Kidney epithelial cell (primary cell): Measurements from ENCODE around the gene LRP8. TPM values are rescaled to one million over a fixed set of nuclear protein-coding genes. Genes with fewer than 3 reads are reported as not detected.

Source experiments
- DNase-seq: peaks from one replicate; pipeline ENCODE4 v3.0.0-alpha.2; 2010; ENCODE audit warnings: low read depth
- H3K27me3 ChIP-seq: 2 replicates; pipeline ENCODE4 v1.6.0; 2011; ENCODE audit warnings: low read length; ENCODE audit not compliant: control insufficient read depth, insufficient read depth
- H3K36me3 ChIP-seq: 2 replicates; pipeline ENCODE4 v1.5.1; 2011; ENCODE audit warnings: low read length; ENCODE audit not compliant: control insufficient read depth, insufficient read depth
- H3K4me3 ChIP-seq: 2 replicates; pipeline ENCODE4 v1.5.1; 2011; ENCODE audit warnings: low read depth, mild to moderate bottlenecking, control low read depth, low read length
- total RNA-seq: library from RNA; depleted of rRNA; stranded (reverse); fragments of >200 nt; gene quantifications from 2 replicates; pipeline ENCODE4 v1.2.3, GENCODE V29; 2015
- TF ChIP-seq, protein P1 (sequence below): IDR thresholded peaks from 2 replicates; pipeline ENCODE4 v1.5.1; 2011; ENCODE audit warnings: mild to moderate bottlenecking, moderate library complexity, low read length, control low read depth, inconsistent platforms; ENCODE audit not compliant: insufficient read depth, poor library complexity, severe bottlenecking

LRP8 gene
- total RNA-seq, 1 donor from 2014 or later: 7.5 TPM

DNA sequence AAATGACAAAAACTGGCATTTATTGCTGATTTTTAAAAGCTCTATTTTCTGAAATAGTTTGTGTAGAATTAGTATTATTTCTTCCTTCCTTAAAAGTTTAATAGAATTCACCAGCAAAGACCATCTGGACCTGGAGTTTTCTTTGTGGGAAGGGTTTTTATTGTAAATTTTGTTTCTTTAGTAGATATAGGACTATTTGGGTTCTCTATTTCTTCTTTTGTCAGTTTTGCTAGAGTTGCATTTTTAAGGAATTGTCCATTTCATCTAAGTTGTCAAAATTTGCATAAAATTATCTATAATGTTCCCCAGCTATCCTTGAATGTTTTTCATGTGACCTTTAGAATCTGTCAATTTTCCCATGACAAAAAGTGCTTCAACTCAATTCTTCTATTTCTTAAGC is 28.8 kb upstream of the LRP8 start:
- Histone ChIP-seq H3K27me3 (peaks cover 5% of the 10 kb centered on the region), H3K36me3 (no peaks in the 10 kb centered on the region), H3K4me3 (no peak overlapping the region)
- no peak for DNase-seq
- TF ChIP-seq, protein P1, sequence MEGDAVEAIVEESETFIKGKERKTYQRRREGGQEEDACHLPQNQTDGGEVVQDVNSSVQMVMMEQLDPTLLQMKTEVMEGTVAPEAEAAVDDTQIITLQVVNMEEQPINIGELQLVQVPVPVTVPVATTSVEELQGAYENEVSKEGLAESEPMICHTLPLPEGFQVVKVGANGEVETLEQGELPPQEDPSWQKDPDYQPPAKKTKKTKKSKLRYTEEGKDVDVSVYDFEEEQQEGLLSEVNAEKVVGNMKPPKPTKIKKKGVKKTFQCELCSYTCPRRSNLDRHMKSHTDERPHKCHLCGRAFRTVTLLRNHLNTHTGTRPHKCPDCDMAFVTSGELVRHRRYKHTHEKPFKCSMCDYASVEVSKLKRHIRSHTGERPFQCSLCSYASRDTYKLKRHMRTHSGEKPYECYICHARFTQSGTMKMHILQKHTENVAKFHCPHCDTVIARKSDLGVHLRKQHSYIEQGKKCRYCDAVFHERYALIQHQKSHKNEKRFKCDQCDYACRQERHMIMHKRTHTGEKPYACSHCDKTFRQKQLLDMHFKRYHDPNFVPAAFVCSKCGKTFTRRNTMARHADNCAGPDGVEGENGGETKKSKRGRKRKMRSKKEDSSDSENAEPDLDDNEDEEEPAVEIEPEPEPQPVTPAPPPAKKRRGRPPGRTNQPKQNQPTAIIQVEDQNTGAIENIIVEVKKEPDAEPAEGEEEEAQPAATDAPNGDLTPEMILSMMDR: no peak

DNA sequence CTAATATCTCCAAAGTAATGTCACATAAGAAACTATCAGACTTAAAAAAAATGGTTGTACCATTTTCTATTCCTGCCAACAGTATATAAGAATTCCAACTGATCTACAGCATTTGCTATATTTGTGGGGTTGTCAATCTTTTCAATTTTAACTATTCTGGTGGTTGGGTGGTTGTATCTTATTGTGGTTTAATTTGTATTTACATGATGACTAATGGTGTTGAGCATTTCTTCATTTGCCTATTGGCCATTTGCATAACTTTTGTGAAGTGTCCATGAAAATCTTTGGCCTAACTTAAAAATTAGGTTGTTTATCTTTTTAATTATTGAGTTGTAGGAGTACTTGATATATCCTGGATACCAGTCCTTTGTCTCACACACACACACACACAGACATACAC is 26.2 kb upstream of the LRP8 start:
- DNase-seq: no peak
- H3K4me3 ChIP-seq: no peak overlapping the region
- TF ChIP-seq, protein P1: no peak
- no peaks in the 10 kb centered on the region for H3K27me3 ChIP-seq
- no peaks in the 10 kb centered on the region for H3K36me3 ChIP-seq

DNA sequence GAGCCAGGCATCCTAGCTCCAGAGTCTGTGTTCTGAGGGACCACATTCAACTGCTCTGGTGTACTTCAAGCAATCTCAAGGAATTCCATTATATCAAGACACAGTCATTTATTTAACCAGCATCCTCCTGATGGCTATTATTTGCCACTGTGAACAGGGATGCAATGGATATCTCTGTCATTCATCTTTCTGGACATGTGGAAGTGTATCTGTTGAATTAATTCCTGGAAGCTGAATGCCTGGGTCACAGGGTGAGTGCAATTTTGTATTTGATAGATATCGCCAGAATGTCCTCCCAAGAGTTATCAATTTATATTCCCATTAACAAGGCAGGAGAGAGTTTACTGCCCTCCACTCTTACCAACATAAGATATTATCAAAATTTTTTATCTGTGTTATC is 24.7 kb upstream of the LRP8 start:
- no peak for DNase-seq
- H3K27me3 ChIP-seq: peaks cover 2% of the 10 kb centered on the region
- H3K4me3 ChIP-seq: no peak overlapping the region
- H3K36me3 ChIP-seq: no peaks in the 10 kb centered on the region
- TF ChIP-seq, protein P1: no peak

DNA sequence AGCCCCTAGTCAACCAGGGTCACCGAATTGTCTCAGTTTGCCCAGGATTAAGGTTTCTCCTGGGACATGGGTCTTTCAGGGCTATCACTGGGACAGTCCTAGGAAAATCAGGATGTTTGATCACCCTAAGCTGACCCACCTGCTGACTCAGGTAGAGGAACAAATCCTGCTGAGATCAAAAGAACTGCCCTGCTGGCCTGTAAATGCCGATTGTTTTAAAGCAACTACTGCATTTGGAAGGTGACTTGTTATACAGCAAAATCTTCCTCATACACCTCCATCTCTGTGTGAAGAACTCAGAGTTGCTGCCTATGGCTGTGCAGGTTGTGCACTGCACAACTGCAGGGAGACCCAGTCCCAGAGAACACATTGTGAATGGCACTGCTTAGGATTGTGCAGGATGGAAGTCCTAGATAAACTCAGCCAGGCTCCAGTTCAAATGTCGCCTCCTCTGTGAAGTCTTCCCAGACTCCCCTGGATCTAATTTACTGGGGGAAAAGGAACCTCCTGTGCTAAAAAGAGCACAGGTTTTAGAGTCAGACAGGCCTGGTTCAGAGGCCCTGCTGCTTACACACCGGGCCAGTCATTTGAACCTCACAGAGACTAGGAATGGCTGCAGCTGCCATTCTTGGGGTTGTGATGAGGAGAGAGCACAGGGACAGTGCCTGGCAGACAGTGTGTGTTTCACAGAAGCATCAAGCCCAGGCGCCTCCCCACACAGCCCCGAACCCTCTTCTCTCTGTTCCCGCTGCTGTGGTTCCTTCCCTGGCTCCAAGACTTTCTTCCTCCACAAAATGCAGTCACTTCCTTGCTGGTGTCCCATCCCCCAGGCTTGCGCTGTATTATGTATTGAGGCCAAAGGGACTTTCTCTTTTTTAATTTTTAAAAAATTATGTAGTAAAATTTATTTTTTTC is 23.2 kb upstream of the LRP8 start:
- no peaks in the 10 kb centered on the region for H3K36me3 ChIP-seq
- H3K4me3 ChIP-seq: no peak overlapping the region
- no peak for DNase-seq
- H3K27me3 ChIP-seq: peaks cover 2% of the 10 kb centered on the region
- TF ChIP-seq, protein P1: no peak

DNA sequence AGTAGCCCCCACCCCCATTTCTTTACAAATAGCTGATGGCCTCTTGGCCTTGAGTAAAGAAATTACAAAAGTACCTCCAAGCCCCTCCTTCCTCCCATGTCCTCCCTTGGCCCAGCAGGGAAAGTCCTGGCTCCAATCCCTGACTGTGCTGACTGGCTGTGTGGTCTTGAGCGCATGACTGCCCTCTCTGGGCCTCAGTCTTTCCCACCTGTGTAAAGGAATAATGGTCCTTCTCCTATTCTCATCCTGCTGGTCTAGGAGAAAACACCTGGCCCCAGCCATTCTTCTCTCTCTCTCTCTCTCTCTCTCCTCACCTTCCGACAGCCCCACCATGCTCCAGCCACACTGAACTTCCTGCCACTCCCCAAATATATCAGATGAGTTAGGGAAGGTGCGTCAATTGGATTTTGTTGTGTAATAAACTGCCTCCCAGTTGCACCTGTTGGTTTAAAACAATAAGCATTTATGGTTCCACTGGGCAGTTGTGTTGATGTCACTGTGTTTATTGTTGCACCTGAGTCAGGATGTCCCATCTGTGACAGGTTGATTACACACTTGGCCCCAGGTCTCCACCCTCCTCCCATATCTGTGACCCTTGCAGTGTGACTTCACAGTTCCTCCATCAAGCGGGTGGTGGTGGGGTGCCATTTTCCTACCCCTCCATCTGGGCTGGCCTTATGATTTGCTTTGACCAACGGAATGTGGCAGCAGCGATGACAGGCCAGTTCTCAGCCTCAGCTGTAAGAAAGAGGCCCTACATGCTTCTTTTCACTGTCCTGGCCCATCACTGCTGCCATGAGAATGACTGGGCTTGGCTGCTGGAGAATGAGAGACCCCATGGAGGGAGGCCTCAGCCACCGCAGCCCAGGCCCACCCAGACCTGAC is 22.3 kb upstream of the LRP8 start:
- DNase-seq: no peak
- Histone ChIP-seq H3K4me3 (no peak overlapping the region), H3K27me3 (peaks cover 2% of the 10 kb centered on the region), H3K36me3 (no peaks in the 10 kb centered on the region)
- TF ChIP-seq, protein P1: no peak
